ENCODE measurements around the gene HAGH.

DNA sequence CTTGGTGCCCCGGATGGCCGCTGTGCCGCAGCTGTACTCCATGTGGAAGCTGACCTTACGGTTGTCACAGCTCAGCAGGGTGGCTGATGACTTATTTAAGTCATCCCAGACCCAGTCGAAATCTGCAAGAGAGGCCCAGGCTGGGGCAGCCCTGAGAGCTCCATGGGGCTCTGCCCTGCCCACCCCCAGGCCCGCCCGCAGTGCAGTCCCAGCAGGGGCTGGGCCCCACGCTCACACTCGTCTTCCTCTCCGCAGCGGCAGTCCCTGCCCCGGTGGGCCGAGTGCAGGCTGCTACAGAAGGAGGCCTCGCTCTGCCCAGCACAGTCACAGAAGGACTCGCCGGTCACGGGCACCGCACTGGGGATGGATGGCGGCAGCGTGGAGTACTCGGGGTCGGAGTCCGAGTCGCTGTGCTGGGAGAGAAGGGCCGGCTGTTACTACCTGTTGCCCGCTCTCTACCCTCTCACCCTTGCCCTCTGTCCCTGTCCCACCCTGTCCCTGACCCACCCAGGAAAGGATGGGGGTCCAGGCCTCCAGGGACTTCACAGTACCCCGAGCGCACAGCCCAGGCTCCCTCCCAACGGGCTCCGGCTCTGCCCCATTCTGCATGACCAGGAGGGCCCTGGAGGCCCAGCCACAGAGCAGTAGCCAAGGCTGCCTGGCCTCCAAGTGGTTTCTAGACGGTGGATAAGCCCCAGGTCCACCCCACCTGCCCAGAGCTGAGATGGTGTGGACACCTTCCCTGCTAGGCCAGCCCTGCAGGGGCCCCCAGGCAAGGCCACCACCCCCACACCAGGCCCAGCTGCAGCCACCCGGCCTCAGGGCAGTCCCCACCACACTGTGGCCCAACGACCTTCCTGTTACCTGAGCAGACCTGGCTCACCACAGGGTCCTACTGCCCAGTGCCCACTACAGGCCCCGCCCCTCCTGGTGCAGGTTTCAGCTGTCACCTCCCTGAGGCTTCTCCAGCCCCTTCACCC is 48.1 kb downstream of the HAGH start:
- TF ChIP-seq, protein P1, sequence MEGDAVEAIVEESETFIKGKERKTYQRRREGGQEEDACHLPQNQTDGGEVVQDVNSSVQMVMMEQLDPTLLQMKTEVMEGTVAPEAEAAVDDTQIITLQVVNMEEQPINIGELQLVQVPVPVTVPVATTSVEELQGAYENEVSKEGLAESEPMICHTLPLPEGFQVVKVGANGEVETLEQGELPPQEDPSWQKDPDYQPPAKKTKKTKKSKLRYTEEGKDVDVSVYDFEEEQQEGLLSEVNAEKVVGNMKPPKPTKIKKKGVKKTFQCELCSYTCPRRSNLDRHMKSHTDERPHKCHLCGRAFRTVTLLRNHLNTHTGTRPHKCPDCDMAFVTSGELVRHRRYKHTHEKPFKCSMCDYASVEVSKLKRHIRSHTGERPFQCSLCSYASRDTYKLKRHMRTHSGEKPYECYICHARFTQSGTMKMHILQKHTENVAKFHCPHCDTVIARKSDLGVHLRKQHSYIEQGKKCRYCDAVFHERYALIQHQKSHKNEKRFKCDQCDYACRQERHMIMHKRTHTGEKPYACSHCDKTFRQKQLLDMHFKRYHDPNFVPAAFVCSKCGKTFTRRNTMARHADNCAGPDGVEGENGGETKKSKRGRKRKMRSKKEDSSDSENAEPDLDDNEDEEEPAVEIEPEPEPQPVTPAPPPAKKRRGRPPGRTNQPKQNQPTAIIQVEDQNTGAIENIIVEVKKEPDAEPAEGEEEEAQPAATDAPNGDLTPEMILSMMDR (IDR thresholded peaks at IDR 0.05): no peak
- TF ChIP-seq, protein P2, sequence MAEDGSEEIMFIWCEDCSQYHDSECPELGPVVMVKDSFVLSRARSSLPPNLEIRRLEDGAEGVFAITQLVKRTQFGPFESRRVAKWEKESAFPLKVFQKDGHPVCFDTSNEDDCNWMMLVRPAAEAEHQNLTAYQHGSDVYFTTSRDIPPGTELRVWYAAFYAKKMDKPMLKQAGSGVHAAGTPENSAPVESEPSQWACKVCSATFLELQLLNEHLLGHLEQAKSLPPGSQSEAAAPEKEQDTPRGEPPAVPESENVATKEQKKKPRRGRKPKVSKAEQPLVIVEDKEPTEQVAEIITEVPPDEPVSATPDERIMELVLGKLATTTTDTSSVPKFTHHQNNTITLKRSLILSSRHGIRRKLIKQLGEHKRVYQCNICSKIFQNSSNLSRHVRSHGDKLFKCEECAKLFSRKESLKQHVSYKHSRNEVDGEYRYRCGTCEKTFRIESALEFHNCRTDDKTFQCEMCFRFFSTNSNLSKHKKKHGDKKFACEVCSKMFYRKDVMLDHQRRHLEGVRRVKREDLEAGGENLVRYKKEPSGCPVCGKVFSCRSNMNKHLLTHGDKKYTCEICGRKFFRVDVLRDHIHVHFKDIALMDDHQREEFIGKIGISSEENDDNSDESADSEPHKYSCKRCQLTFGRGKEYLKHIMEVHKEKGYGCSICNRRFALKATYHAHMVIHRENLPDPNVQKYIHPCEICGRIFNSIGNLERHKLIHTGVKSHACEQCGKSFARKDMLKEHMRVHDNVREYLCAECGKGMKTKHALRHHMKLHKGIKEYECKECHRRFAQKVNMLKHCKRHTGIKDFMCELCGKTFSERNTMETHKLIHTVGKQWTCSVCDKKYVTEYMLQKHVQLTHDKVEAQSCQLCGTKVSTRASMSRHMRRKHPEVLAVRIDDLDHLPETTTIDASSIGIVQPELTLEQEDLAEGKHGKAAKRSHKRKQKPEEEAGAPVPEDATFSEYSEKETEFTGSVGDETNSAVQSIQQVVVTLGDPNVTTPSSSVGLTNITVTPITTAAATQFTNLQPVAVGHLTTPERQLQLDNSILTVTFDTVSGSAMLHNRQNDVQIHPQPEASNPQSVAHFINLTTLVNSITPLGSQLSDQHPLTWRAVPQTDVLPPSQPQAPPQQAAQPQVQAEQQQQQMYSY (CRISPR knock-in tag; IDR thresholded peaks at IDR 0.05): no peak
- TF ChIP-seq, protein P3, sequence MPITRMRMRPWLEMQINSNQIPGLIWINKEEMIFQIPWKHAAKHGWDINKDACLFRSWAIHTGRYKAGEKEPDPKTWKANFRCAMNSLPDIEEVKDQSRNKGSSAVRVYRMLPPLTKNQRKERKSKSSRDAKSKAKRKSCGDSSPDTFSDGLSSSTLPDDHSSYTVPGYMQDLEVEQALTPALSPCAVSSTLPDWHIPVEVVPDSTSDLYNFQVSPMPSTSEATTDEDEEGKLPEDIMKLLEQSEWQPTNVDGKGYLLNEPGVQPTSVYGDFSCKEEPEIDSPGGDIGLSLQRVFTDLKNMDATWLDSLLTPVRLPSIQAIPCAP (CRISPR knock-in tag; IDR thresholded peaks at IDR 0.05): no peak

All from WTC11 (cell line).